Uterus (tissue), 4 donors: ENCODE measurements around the gene TMEM125. TPM values are rescaled to one million over a fixed set of nuclear protein-coding genes. Genes with fewer than 3 reads are reported as not detected.

Experiments used
- DNase-seq, 2 donors: peaks; one replicate each; pipeline ENCODE4 v3.0.0-alpha.2; 2019 to 2020
- H3K27ac ChIP-seq, 2 donors: fragments of 200-600 bp; sonication (generic); 1 replicate in 1 of 2; 2 replicates in 1 of 2; pipeline ENCODE4 v1.5.1; 2016 to 2018
- H3K27me3 ChIP-seq, 2 donors: fragments of 200-600 bp; sonication (generic); one replicate each; pipeline ENCODE4 v1.5.1; 2018 to 2019; ENCODE audit warnings: control low read depth in 1 of 2
- H3K36me3 ChIP-seq, 2 donors: fragments of 200-600 bp; sonication (generic); one replicate each; pipeline ENCODE4 v1.5.1; 2019; ENCODE audit warnings: control low read depth in 1 of 2
- H3K4me1 ChIP-seq, 2 donors: fragments of 200-600 bp; sonication (generic); one replicate each; pipeline ENCODE4 v1.5.1; 2018 to 2019; ENCODE audit warnings: control low read depth in 1 of 2
- H3K4me3 ChIP-seq, 2 donors: fragments of 200-600 bp; sonication (generic); 1 replicate in 1 of 2; 2 replicates in 1 of 2; pipeline ENCODE4 v1.5.1; 2018 to 2019; ENCODE audit warnings: mild to moderate bottlenecking in 1 of 2
- H3K9me3 ChIP-seq, 2 donors: fragments of 200-600 bp; sonication (generic); one replicate each; pipeline ENCODE4 v1.5.1; 2019; ENCODE audit warnings: control low read depth in 1 of 2
- POLR2A ChIP-seq, 2 donors: fragments of 450-650 bp; IDR thresholded peaks; one replicate each; pipeline ENCODE4 v1.6.1; 2016; ENCODE audit warnings: antibody characterized with exemption in 2 of 2, mild to moderate bottlenecking in 1 of 2, moderate library complexity in 1 of 2
- intact Hi-C: fragments of 100-400 bp; cut with DNase I; formaldehyde crosslinking; loops from one replicate; pipeline ENCODE4 v1.15.1; 2023; ENCODE audit warnings: low total_unique reads
- total RNA-seq, 4 donors: library from RNA; depleted of rRNA in 3 of 4; stranded (reverse); fragments of >200 nt in 3 of 4; gene quantifications; one replicate each; pipeline versions ENCODE4 v1.1.0 to v1.2.4, GENCODE V29; 2014 to 2023
- TF ChIP-seq, protein P1 (sequence below), 4 experiments: fragments of 200-600 bp in 2 of 4; fragments of 450-650 bp in 2 of 4; sonication (generic) in 2 of 4; IDR thresholded peaks; one replicate each; pipeline ENCODE4 v1.5.1; 2016 to 2019; ENCODE audit warnings: antibody characterized with exemption in 4 of 4, mild to moderate bottlenecking in 2 of 4, moderate library complexity in 1 of 4
- donor health status: DM: yes; HTN: yes; CAD: no.

TMEM125 gene
- total RNA-seq, 4 donors from 2014 or later: 0.55 to 3.6 TPM; not detected in 2

GRCh38 chr1:43300378-43301094, 30.8 kb downstream of the TMEM125 start, which contains the start of gene TIE1:
TIE1 (plus strand) TSS chr1:43300982; CDS start chr1:43301072, 90 bp downstream.
- Histone ChIP-seq H3K36me3 (no peaks in the 10 kb centered on the region), H3K4me3 (peak within 1 kb of the TSS in 1 of 2 donors; percentile 1), H3K27me3 (no peaks in the 10 kb centered on the region), H3K9me3 (no peaks in the 10 kb centered on the region), H3K27ac (peak within 1 kb of the TSS; percentile 63 to 76), H3K4me1 (no peaks in the 10 kb centered on the region)
- intact Hi-C loops: no loop called here
- peak in 1 of 2 donors; percentile 41 for TF ChIP-seq POLR2A (IDR thresholded peaks at IDR 0.05)
- TF ChIP-seq, protein P1, sequence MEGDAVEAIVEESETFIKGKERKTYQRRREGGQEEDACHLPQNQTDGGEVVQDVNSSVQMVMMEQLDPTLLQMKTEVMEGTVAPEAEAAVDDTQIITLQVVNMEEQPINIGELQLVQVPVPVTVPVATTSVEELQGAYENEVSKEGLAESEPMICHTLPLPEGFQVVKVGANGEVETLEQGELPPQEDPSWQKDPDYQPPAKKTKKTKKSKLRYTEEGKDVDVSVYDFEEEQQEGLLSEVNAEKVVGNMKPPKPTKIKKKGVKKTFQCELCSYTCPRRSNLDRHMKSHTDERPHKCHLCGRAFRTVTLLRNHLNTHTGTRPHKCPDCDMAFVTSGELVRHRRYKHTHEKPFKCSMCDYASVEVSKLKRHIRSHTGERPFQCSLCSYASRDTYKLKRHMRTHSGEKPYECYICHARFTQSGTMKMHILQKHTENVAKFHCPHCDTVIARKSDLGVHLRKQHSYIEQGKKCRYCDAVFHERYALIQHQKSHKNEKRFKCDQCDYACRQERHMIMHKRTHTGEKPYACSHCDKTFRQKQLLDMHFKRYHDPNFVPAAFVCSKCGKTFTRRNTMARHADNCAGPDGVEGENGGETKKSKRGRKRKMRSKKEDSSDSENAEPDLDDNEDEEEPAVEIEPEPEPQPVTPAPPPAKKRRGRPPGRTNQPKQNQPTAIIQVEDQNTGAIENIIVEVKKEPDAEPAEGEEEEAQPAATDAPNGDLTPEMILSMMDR (IDR thresholded peaks at IDR 0.05): no peak
- DNase-seq: peak in 1 of 2 donors; percentile 49

DNA sequence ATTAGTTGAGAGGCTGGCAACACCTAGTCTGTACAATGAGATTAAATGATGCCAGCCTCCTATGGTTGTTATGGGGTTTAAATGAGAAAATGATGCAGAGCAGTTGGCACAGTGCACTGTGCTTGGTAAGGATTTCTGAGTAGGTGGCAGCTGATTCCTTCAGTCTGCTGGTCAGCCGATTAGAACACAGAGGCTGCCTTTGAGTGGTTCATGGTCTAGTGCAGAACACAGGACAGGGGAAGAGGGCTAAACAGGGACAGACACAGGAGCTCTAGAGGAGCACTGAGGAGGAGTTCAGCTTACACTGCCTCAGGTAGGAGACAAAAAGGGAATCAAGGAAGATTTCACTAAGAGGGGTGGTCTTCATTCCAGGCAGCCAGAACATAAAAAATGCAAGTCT, 32.4 kb downstream of the TMEM125 start:
- H3K36me3 ChIP-seq: no peaks in the 10 kb centered on the region
- no peaks in the 10 kb centered on the region for H3K4me1 ChIP-seq
- peak overlapping the region in 1 of 2 donors; percentile 14 for H3K4me3 ChIP-seq
- peak overlapping the region in 1 of 2 donors; percentile 76 for H3K27ac ChIP-seq
- TF ChIP-seq, protein P1 (IDR thresholded peaks at IDR 0.05): no peak
- TF ChIP-seq POLR2A (IDR thresholded peaks at IDR 0.05): no peak
- intact Hi-C loops: no loop called here
- no peaks in the 10 kb centered on the region for H3K27me3 ChIP-seq
- no peaks in the 10 kb centered on the region for H3K9me3 ChIP-seq
- no peak for DNase-seq

GRCh38 chr1:43302721-43303470, 33.1 kb downstream of the TMEM125 start:
- TF ChIP-seq POLR2A (IDR thresholded peaks at IDR 0.05): no peak
- TF ChIP-seq, protein P1 (IDR thresholded peaks at IDR 0.05): no peak
- no peak for DNase-seq
- peak overlapping the region in 1 of 2 donors; percentile 14 for H3K4me3 ChIP-seq
- no peaks in the 10 kb centered on the region for H3K9me3 ChIP-seq
- no peaks in the 10 kb centered on the region for H3K36me3 ChIP-seq
- H3K4me1 ChIP-seq: no peaks in the 10 kb centered on the region
- H3K27me3 ChIP-seq: no peaks in the 10 kb centered on the region
- intact Hi-C loops: no loop called here
- peak overlapping the region in 1 of 2 donors; percentile 76 for H3K27ac ChIP-seq

DNA sequence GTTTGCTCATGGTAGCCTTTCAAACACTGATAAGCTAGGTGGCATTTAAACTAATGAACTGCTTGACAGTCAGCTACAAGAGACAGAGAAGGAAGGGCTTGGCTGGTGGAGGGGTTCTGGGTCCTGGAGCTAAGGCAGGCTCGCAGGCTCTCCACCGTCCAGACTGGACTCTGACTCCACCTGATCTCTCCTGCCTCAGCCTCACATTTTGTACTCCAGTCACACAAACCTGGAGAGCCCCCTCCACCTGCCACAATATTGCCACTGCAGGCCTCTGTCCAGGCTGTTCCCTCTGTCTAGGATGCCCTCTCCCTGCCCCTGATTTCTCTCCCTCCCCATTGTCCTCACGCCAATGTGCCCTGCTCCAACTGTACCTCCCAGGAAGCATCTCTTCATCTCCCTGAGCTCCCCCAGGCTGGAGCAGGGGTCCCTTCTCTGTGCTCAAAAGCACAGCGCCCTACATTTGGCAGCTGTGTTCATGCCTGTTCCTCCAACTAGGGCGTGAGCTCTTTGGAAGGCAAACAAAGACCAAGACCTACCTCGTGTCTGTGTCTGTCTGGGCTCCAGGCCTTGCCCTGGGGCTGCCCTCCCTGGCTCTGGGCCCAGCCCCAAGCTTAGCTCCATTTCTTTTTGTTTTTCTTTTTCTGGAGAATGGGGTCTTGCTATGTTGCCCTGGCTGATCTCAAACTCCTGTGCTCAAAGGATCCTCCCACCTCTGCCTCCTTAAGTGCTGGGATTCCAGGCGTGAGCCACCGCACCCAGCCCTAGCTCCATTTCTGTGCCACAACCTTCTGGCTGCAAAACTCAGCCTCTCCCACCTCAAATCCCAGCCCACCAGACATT, 33.9 kb downstream of the TMEM125 start:
- H3K4me1 ChIP-seq: no peaks in the 10 kb centered on the region
- DNase-seq: no peak
- peak overlapping the region in 1 of 2 donors; percentile 76 for H3K27ac ChIP-seq
- H3K4me3 ChIP-seq: no peak overlapping the region
- TF ChIP-seq, protein P1 (IDR thresholded peaks at IDR 0.05): no peak
- TF ChIP-seq POLR2A (IDR thresholded peaks at IDR 0.05): no peak
- intact Hi-C loops: no loop called here
- H3K36me3 ChIP-seq: no peaks in the 10 kb centered on the region
- H3K27me3 ChIP-seq: no peaks in the 10 kb centered on the region
- no peaks in the 10 kb centered on the region for H3K9me3 ChIP-seq
